ENCODE data around the gene CSAG2.

- TF ChIP-seq CTCF (conservative IDR thresholded peaks at IDR 0.05; ENCODE audit: low read depth, low read length): no peak
- TF ChIP-seq EZH2 (IDR thresholded peaks at IDR 0.05; ENCODE audit: borderline replicate concordance, low read depth, low read length, poor library complexity, severe bottlenecking): no peak
These were observed 34.9 kb downstream of the CSAG2 start for GRCh38 chrX:152674135-152674534.
